ENCODE results near the gene LRRC10B.

The LRRC10B gene

DNA sequence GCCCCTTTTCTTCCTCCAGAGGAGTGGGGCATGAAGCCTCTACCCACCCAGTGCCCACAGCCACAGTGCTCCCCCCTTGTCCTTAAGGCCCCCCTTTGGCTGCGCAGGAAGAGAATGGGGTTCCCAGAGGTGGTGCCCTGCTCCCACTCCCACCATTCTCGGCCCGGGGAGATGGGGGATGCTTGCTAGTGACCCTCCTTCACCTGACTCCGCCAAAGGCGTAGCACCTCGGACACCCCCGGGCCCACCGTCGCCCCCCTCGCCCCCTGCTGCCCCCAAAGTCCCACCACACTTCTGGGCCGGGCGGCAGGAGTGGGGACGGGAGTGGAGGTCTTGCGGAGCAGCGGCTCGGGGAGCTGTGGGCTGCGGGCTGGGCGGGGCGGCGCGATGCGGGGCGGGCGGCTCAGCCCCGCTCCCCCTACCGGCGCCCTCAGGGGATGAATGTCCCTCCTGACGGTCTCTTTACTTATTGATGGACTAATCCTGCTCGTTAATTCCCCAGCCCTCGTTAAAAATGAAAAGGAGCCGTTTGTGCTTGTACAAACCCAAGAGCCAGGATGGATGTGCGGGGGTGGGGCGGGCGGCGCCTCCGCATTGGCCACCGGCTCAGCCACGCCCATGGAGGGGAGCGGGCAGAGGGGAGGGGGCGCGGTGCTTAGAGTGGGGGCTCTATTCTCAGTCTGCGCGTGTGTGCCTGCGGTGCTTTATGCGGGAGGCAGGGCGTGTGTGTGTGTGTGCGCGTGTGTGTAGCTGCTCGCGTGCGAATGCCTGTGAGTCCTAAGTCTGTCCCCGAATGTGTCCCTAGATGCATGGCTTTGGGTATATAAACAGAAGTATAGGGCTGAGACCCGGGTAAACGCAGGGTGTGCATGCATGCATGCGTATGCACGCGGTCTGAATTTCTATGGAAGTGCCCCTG, 46.8 kb downstream of the LRRC10B start:
- DNase-seq (ENCODE audit: low read depth, low spot score): no peak
- H3K4me3 ChIP-seq (ENCODE audit: low read length): no peak overlapping the region

DNA sequence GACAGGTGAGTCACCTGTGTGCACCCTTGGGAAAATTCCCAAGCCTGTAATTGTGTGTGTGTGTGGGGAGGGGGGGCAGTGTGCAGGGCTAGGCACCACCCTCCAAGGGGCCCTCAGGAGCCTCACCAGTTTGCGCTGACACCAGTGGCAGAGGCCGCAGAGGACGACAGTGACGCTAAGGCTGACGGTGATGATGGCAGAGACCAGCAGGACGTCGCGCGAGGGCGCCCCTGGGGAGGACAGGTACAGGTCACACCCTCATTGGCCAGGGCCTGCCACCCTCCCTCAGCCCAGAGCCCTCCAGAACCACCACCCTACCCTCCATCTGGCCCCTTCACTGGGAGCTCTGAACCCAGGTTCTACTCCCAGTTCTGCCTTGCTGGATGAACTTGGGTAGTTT, 47.4 kb downstream of the LRRC10B start:
- DNase-seq (ENCODE audit: low read depth, low spot score): no peak
- H3K4me3 ChIP-seq (ENCODE audit: low read length): no peak overlapping the region

DNA sequence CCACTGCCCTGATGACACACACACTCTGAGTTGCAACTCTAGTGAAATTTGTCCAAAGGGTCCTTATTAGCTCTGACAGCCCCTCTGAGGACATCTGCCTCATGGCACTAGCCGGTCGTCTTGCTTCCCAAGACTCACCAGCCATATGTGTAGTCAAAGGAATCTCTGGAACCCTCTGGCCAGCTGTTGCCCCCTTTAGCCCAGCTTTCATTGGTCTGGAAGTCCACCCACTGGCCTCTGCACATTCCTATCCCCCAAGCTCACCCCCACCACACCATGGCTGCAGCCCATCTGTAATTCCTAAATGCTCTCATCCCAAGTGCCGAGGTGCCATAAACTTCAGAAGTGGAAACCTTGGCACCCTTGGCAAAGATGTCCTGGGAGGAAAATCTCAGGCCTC, 48.1 kb downstream of the LRRC10B start:
- no peak for DNase-seq (ENCODE audit: low read depth, low spot score)

More for the DNA sequence above, 48.1 kb downstream of the LRRC10B start:
- H3K4me3 ChIP-seq (ENCODE audit: low read length): no peak overlapping the region

Data from Jurkat, Clone E6-1 (cell line).